SK-N-SH (cell line): Measurements from ENCODE around the gene EPB41L4B.

Experiments
- EP300 ChIP-seq, 2 experiments: IDR thresholded peaks; 2 replicates each; pipeline versions ENCODE4 v1.4.0 to v1.6.1; 2012; ENCODE audit warnings: borderline replicate concordance in 1 of 2, low read depth in 1 of 2, low read length in 1 of 2
- GATA2 ChIP-seq: sonication (generic); formaldehyde crosslinking; IDR thresholded peaks from 2 replicates; pipeline ENCODE4 v1.5.0; 2020; ENCODE audit warnings: mild to moderate bottlenecking, missing genetic modification reagents
- POLR2AphosphoS5 ChIP-seq: IDR thresholded peaks from 2 replicates; pipeline ENCODE4 v1.6.1; 2012; ENCODE audit warnings: low read depth, low read length
- RFX5 ChIP-seq: IDR thresholded peaks from 2 replicates; pipeline ENCODE4 v1.6.1; 2012; ENCODE audit warnings: mild to moderate bottlenecking, improper control_type of control experiment, low read length
- TAF1 ChIP-seq: IDR thresholded peaks from 2 replicates; pipeline ENCODE4 v1.6.1; 2012; ENCODE audit warnings: low read depth, mild to moderate bottlenecking, low read length, moderate library complexity, borderline replicate concordance
- TF ChIP-seq, protein P1 (sequence below): fragments of 200-600 bp; sonication (generic); IDR thresholded peaks from 2 replicates; pipeline ENCODE4 v1.6.1; 2017; ENCODE audit warnings: antibody characterized with exemption, mild to moderate bottlenecking, moderate library complexity
- TF ChIP-seq, protein P2 (sequence below): IDR thresholded peaks from 2 replicates; pipeline ENCODE4 v1.4.0; 2012; ENCODE audit warnings: low read depth

GRCh38 chr9:109341561-109341960 lies 20.7 kb upstream of the EPB41L4B start:
- TF ChIP-seq, protein P1, sequence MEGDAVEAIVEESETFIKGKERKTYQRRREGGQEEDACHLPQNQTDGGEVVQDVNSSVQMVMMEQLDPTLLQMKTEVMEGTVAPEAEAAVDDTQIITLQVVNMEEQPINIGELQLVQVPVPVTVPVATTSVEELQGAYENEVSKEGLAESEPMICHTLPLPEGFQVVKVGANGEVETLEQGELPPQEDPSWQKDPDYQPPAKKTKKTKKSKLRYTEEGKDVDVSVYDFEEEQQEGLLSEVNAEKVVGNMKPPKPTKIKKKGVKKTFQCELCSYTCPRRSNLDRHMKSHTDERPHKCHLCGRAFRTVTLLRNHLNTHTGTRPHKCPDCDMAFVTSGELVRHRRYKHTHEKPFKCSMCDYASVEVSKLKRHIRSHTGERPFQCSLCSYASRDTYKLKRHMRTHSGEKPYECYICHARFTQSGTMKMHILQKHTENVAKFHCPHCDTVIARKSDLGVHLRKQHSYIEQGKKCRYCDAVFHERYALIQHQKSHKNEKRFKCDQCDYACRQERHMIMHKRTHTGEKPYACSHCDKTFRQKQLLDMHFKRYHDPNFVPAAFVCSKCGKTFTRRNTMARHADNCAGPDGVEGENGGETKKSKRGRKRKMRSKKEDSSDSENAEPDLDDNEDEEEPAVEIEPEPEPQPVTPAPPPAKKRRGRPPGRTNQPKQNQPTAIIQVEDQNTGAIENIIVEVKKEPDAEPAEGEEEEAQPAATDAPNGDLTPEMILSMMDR, result no peak
- TF ChIP-seq, protein P2, sequence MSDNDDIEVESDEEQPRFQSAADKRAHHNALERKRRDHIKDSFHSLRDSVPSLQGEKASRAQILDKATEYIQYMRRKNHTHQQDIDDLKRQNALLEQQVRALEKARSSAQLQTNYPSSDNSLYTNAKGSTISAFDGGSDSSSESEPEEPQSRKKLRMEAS, result no peak
- TF ChIP-seq EP300 (IDR thresholded peaks at IDR 0.05; ENCODE audit: borderline replicate concordance in 1 of 2, low read depth in 1 of 2, low read length in 1 of 2), result no peak
- TF ChIP-seq POLR2AphosphoS5, result no peak
- no peak for TF ChIP-seq GATA2 (CRISPR knock-in tag)
- TF ChIP-seq RFX5, result no peak
- TF ChIP-seq TAF1, result no peak
